ENCODE data around the gene RINL. TPM values are rescaled to one million over a fixed set of nuclear protein-coding genes. Genes with fewer than 3 reads are reported as not detected.
"Not testable (repeated sequence)": the region's sequence is repeated elsewhere in the genome, so short reads cannot be mapped to it uniquely, and the experiment has no call there.

The RINL gene
- polyA plus RNA-seq, 1 experiment, result 1.6 TPM

DNA sequence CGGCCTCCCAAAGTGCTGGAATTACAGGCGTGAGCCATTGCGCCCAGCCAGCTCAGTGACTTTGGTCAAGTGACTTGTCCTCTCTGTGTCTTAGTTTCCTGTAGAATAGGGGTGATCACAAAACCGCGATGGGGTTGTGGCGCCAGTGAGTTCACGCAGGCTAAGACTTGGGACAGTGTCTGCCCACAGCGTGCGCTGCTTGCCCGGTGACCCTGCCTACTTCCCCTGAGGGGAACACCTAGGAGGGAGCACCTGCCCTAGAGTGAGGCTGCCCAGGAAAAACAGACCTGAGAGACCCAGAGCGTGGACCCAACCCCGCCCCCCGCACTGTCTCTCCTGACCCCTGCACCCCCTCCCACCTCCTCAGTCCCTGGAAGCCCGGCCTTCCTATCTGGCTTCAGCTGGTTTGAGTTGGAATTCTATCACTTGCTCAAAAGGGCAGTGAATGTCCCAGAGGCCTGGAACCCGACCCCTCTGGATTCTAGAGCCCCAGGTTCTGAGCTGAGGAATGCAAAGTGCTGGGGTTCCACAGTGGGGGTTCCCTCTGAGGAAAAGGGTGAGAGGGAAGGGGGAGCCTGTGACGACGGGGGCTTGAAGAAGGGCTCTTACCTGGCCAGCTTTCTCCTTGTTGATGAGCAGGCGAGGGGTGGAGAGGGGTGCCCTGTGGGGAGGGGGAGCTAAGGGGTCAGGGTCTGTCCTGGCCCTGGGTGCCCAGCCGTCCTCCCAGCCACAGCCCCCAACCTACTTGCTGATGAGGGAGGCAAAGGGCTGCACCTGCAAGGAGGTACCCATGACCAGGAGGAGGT lies 2.2 kb upstream of the RINL start:
- POLR2A ChIA-PET, result no interaction called here
- Histone ChIP-seq H3K4me3 (ENCODE audit: low read depth, low read length) (no peak overlapping the region), H3K27ac (ENCODE audit: low read depth, low read length) (no peak overlapping the region), H3K27me3 (ENCODE audit: control insufficient read depth, insufficient read depth, low read length) (no peaks in the 10 kb centered on the region), H3K9me3 (ENCODE audit: control insufficient read depth, insufficient read depth, low read length) (no peaks in the 10 kb centered on the region)
- CTCF ChIA-PET, result interaction anchor here (1.1 kb wide), 1 partner anchor 11 kb away, joined by 4 read pairs; no protein-coding TSS in a partner anchor
- no peak for TF ChIP-seq CTCF (IDR thresholded peaks at IDR 0.05; ENCODE audit: low read depth, low read length)
- no peak for DNase-seq (ENCODE audit: low read depth, low spot score)

DNA sequence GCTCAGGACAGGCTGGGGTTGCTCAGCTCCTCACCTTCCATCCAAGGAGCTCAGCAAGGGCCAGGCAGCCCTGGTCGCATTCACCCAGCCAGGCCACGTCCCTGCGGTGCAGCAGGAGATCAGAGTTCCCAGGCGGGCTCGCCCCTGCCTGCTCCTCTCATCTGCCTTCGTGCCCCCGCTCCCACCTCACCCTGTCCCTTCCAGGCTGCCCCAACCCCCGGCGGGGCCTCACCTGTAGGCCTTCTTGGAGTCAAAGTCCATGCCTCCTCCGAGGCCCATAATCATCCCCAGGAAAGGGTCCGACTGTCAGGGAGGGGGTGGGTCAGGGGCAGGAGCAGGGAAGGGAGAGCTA lies 1.3 kb upstream of the RINL start:
- CTCF ChIA-PET, result interaction anchor here (0.8 to 2.0 kb wide), 3 partner anchors 9 to 16 kb away, joined by 5 to 6 read pairs (median 5); no protein-coding TSS in a partner anchor
- DNase-seq (ENCODE audit: low read depth, low spot score), result no peak
- TF ChIP-seq CTCF (IDR thresholded peaks at IDR 0.05; ENCODE audit: low read depth, low read length), result no peak
- Histone ChIP-seq H3K4me3 (ENCODE audit: low read depth, low read length) (no peak overlapping the region), H3K27ac (ENCODE audit: low read depth, low read length) (no peak overlapping the region), H3K27me3 (ENCODE audit: control insufficient read depth, insufficient read depth, low read length) (no peaks in the 10 kb centered on the region), H3K9me3 (ENCODE audit: control insufficient read depth, insufficient read depth, low read length) (no peaks in the 10 kb centered on the region)
- POLR2A ChIA-PET, result no interaction called here

- CTCF ChIA-PET, result interaction anchor here (0.8 to 2.0 kb wide), 3 partner anchors 9 to 15 kb away, joined by 5 to 6 read pairs (median 5); no protein-coding TSS in a partner anchor
- Histone ChIP-seq H3K4me3 (ENCODE audit: low read depth, low read length) (no peak overlapping the region), H3K27me3 (ENCODE audit: control insufficient read depth, insufficient read depth, low read length) (no peaks in the 10 kb centered on the region), H3K9me3 (ENCODE audit: control insufficient read depth, insufficient read depth, low read length) (no peaks in the 10 kb centered on the region), H3K27ac (ENCODE audit: low read depth, low read length) (no peak overlapping the region)
- DNase-seq (ENCODE audit: low read depth, low spot score), result no peak
- POLR2A ChIA-PET, result no interaction called here
- no peak for TF ChIP-seq CTCF (IDR thresholded peaks at IDR 0.05; ENCODE audit: low read depth, low read length)
Observed at GRCh38 chr19:38878575-38879399, 712 bp upstream of the RINL start.

DNA sequence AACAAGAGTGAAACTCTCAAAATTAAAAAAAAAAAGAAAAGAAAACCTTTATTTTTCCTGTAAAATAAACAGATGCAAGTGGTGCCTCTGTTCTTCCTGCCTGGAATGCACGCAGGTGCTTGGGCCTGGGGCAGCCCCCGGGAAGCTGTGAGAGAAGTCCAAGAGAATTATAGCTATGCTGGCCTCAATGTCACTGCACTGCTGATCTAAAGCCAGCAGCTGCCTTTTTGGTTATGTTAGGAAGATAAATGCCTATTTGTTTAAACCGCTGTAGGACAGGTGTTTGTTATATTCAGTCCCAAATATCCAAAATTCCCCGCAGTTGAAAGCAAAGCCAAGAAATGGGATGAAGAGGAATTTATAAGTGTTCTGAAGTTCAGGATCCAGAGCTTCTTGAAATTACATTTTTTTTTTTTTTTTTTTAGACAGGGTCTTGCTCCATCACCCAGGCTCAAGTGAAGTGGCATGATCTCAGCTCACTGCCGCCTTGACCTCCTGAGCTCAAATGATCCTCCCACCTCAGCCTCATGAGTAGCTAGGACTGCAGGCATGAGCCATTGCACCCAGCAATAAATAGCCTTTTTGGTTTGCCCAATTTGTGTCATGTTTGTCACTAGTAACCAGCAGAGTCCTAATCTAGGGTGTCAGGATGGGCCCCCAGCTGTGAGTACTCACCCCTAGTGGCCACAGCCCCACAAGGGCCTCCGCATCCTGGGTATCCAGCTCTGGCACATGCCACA lies 2.2 kb downstream of the RINL start:
- ChIA-PET POLR2A (no interaction called here), CTCF (interaction anchor here (0.6 to 1.8 kb wide), 4 partner anchors 12 to 241 kb away, joined by 3 to 5 read pairs (median 4); no protein-coding TSS in a partner anchor)
- no peak for DNase-seq (ENCODE audit: low read depth, low spot score)
- Histone ChIP-seq H3K27me3 (ENCODE audit: control insufficient read depth, insufficient read depth, low read length) (no peaks in the 10 kb centered on the region), H3K4me3 (ENCODE audit: low read depth, low read length) (no peak overlapping the region), H3K9me3 (ENCODE audit: control insufficient read depth, insufficient read depth, low read length) (no peaks in the 10 kb centered on the region), H3K27ac (ENCODE audit: low read depth, low read length) (no peak overlapping the region)
- TF ChIP-seq CTCF (IDR thresholded peaks at IDR 0.05; ENCODE audit: low read depth, low read length), result no peak

- H3K4me3 ChIP-seq (ENCODE audit: low read depth, low read length); DNase-seq (ENCODE audit: low read depth, low spot score); H3K27me3 ChIP-seq (ENCODE audit: control insufficient read depth, insufficient read depth, low read length); CTCF ChIA-PET; H3K27ac ChIP-seq (ENCODE audit: low read depth, low read length); H3K9me3 ChIP-seq (ENCODE audit: control insufficient read depth, insufficient read depth, low read length); POLR2A ChIA-PET: not testable (repeated sequence)
Observed at GRCh38 chr19:38873400-38873799, 4.7 kb downstream of the RINL start.

Data from AG04450 (cell line).